Mucosa of stomach (tissue), 1 donor: Measurements from ENCODE around the gene CST11.

Experiments
- H3K27me3 ChIP-seq: one replicate; pipeline ENCODE4 v1.7.0; 2013; ENCODE audit warnings: mild to moderate bottlenecking, low read length; ENCODE audit not compliant: control insufficient read depth, insufficient read depth
- H3K36me3 ChIP-seq: one replicate; pipeline ENCODE4 v1.7.0; 2013; ENCODE audit warnings: low read length; ENCODE audit not compliant: control insufficient read depth, insufficient read depth
- H3K4me1 ChIP-seq: one replicate; pipeline ENCODE4 v1.7.0; 2013; ENCODE audit warnings: mild to moderate bottlenecking, low read length; ENCODE audit not compliant: control insufficient read depth, insufficient read depth
- H3K4me3 ChIP-seq: one replicate; pipeline ENCODE4 v1.7.0; 2013; ENCODE audit warnings: low read length
- H3K9ac ChIP-seq: one replicate; pipeline ENCODE4 v1.7.0; 2013; ENCODE audit warnings: mild to moderate bottlenecking, low read length, moderate library complexity
- H3K9me3 ChIP-seq: one replicate; pipeline ENCODE4 v1.7.0; 2013; ENCODE audit warnings: mild to moderate bottlenecking, low read length, moderate library complexity; ENCODE audit not compliant: control insufficient read depth
- donor health status: Pancreatic carcinoma.

CST11 gene

GRCh38 chr20:23451956-23452487 lies 654 bp downstream of the CST11 start:
- H3K4me1 ChIP-seq, result no peaks in the 10 kb centered on the region
- no peak overlapping the region for H3K4me3 ChIP-seq
- no peak overlapping the region for H3K9ac ChIP-seq
- no peaks in the 10 kb centered on the region for H3K36me3 ChIP-seq
- no peaks in the 10 kb centered on the region for H3K27me3 ChIP-seq
- no peaks in the 10 kb centered on the region for H3K9me3 ChIP-seq

GRCh38 chr20:23450877-23451276 lies 1.8 kb downstream of the CST11 start:
- Histone ChIP-seq H3K27me3 (no peaks in the 10 kb centered on the region), H3K9ac (no peak overlapping the region), H3K4me3 (no peak overlapping the region), H3K9me3 (no peaks in the 10 kb centered on the region), H3K4me1 (no peaks in the 10 kb centered on the region), H3K36me3 (no peaks in the 10 kb centered on the region)

- H3K9me3 ChIP-seq, result no peaks in the 10 kb centered on the region
- no peak overlapping the region for H3K4me3 ChIP-seq
- no peaks in the 10 kb centered on the region for H3K4me1 ChIP-seq
- H3K36me3 ChIP-seq, result no peaks in the 10 kb centered on the region
- no peak overlapping the region for H3K9ac ChIP-seq
- no peaks in the 10 kb centered on the region for H3K27me3 ChIP-seq
Measured at GRCh38 chr20:23449421-23449820, 3.3 kb downstream of the CST11 start.

DNA sequence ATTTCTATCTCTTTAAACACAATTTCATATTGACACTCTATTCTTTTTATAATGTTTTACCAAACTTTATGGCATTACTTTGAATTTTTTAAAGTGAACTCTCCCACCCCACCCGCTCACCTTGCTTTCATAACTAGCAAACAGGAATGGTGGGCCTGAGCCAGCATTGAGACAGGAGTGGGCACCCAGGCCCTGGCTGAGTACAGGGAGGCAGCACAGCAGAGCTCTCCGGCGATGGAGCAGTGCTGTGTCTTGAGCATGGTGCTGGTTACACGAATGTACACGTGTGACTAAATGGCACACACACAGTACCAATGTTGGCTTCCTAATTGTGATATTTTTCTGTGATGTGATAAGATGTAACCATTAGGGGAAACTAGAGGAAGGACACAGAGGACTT lies 4.5 kb downstream of the CST11 start:
- no peaks in the 10 kb centered on the region for H3K9me3 ChIP-seq
- no peaks in the 10 kb centered on the region for H3K4me1 ChIP-seq

DNA sequence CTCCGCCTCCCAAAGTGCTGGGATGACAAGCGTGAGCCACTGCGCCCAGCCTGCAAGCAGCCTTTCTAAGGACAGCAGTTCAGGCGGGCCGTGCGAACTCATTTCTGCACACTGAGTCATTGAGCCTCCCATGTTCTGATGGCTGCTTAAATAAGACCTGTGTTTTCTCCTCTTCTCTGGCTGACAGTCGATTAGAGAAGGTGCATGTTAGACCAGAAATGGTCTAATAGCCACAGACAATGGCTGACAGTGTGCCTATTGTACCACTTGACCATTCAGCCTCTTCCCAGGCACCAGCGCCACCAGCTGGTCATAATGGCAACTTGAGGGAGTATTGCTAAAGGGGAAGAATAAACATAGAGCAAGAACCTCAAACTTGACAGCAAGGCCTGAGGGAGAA lies 6.2 kb downstream of the CST11 start:
- H3K9me3 ChIP-seq, result no peaks in the 10 kb centered on the region
- no peak overlapping the region for H3K4me3 ChIP-seq
- H3K9ac ChIP-seq, result no peak overlapping the region
- no peaks in the 10 kb centered on the region for H3K27me3 ChIP-seq
- H3K36me3 ChIP-seq, result no peaks in the 10 kb centered on the region
- no peaks in the 10 kb centered on the region for H3K4me1 ChIP-seq

More for the DNA sequence above, 4.5 kb downstream of the CST11 start:
- no peak overlapping the region for H3K4me3 ChIP-seq
- H3K27me3 ChIP-seq, result no peaks in the 10 kb centered on the region
- H3K36me3 ChIP-seq, result no peaks in the 10 kb centered on the region
- no peak overlapping the region for H3K9ac ChIP-seq

GRCh38 chr20:23445596-23446217 lies 7.0 kb downstream of the CST11 start:
- Histone ChIP-seq H3K4me3 (no peak overlapping the region), H3K36me3 (no peaks in the 10 kb centered on the region), H3K4me1 (no peaks in the 10 kb centered on the region), H3K27me3 (no peaks in the 10 kb centered on the region), H3K9me3 (no peaks in the 10 kb centered on the region), H3K9ac (no peak overlapping the region)

DNA sequence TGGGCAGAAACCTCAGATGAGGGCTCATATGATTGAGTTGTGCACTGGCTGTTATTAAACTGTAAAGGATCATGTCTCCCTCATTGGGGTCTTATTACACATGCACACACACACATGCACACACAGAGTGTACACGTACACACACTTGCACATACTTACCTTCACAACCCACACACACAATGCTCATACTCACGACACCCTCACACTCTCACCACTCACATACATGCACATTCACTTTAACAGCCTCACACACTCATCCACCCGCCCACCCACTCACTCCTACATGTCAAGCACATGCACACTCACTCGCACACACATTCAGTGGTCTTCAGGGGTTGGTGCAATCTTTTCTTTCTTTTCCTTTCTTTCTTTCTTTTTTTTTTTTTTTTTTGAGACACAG lies 7.8 kb downstream of the CST11 start:
- H3K4me1 ChIP-seq, result no peaks in the 10 kb centered on the region
- no peaks in the 10 kb centered on the region for H3K9me3 ChIP-seq
- H3K9ac ChIP-seq, result no peak overlapping the region
- no peaks in the 10 kb centered on the region for H3K36me3 ChIP-seq
- H3K4me3 ChIP-seq, result no peak overlapping the region
- no peaks in the 10 kb centered on the region for H3K27me3 ChIP-seq

GRCh38 chr20:23442436-23442835 lies 10.2 kb downstream of the CST11 start:
- H3K9me3 ChIP-seq, result no peaks in the 10 kb centered on the region
- no peaks in the 10 kb centered on the region for H3K27me3 ChIP-seq
- H3K9ac ChIP-seq, result no peak overlapping the region
- no peaks in the 10 kb centered on the region for H3K4me1 ChIP-seq
- no peak overlapping the region for H3K4me3 ChIP-seq
- no peaks in the 10 kb centered on the region for H3K36me3 ChIP-seq

DNA sequence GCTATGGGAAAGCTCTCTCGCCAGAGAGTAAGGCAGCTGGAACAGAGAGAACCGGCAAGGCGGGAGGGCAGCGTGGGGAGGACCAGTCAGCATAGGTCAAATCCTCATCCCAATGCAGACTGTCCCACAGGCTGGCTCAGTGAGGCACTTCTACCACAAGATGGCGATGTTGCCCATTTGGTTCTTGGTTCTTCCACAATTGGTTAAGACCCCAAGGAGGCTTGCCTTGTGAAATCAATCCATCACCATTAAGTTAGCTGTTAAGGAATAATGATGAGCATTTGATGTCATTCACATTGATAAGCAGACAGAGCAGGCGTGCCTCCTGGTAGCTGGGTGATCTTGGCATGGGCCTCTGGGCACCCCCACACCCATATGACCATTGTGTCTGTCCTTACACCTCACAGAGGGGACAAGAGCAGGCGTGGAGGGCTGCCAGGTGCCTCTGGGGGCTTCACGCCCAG lies 10.8 kb downstream of the CST11 start:
- H3K27me3 ChIP-seq, result no peaks in the 10 kb centered on the region
- peaks cover 2% of the 10 kb centered on the region for H3K4me1 ChIP-seq
- H3K9ac ChIP-seq, result no peak overlapping the region
- no peak overlapping the region for H3K4me3 ChIP-seq
- no peaks in the 10 kb centered on the region for H3K9me3 ChIP-seq
- no peaks in the 10 kb centered on the region for H3K36me3 ChIP-seq

DNA sequence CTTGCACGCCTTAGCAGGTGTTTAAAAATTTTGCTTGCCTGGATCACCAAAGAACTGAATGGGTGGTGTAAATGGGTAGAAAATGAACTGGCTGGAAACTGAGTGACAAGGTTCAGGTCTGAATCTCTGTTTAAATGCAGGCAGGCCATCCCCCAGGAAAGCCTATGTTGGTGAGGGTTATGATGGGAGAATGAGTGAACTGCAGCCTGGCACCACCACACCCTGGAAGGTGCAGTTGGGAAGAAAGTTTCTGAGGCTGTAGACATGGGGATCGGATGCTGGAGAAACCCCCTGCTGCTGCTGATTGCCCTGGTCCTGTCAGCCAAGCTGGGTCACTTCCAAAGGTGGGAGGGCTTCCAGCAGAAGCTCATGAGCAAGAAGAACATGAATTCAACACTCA lies 12.7 kb downstream of the CST11 start:
- no peaks in the 10 kb centered on the region for H3K36me3 ChIP-seq
- H3K9me3 ChIP-seq, result no peaks in the 10 kb centered on the region
- H3K27me3 ChIP-seq, result no peaks in the 10 kb centered on the region
- no peak overlapping the region for H3K9ac ChIP-seq
- H3K4me3 ChIP-seq, result no peak overlapping the region
- peaks cover 15% of the 10 kb centered on the region for H3K4me1 ChIP-seq

DNA sequence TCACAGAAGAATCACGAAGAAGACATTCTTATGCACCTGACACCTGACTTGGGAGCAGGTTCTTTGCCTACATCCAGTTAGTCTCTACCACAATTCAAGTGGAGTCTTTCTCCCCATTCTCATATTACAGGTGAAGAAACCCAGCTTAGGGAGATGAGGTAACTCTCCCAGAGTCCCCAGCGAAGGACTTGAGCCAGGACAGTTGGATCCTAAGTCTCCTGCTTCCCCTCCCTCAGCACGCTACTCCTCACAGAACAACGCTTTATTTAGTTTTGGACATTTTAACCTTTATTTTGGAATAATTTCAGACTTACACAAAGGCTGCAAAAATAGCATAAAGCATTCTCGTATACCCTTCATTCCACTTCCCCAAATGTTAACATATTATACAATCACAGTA lies 14.0 kb downstream of the CST11 start:
- H3K9me3 ChIP-seq, result no peaks in the 10 kb centered on the region
- H3K9ac ChIP-seq, result no peak overlapping the region
- H3K36me3 ChIP-seq, result no peaks in the 10 kb centered on the region
- H3K4me3 ChIP-seq, result no peak overlapping the region
- peaks cover 15% of the 10 kb centered on the region for H3K4me1 ChIP-seq
- no peaks in the 10 kb centered on the region for H3K27me3 ChIP-seq

DNA sequence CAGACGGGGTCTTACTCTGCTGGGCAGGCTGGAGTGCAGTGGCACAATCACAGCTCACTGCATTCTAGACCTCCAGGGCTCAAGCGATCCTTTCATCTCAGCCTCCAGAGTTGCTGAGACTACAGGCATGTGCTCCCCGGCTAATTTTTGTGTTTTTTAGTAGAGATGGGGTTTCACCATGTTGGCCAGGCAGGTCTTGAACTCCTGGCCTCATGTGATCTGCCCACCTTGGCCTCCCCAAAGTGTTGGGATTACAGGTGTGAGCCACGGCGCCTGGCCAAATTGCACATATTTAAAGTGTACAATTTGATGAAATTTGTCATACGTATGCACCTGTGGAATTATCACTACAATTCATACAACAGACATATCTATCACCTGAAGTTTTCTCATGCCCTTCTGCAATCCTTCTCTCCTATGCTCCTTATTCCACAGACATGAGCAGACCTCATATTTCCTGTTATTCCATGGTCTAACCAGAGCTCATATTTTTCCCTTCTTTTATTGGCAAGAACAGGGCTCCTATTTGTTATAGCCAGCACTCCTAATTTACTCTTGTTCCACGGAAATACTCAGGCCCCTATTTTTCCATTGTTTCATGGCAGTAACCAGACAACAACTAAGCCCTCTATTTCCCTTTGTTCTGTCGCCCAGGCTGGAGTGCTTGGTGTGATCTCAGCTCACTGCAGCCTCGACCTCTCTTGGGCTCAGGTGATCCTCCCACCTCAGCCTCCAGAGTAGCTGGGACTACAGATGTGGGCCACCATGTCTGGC lies 15.4 kb downstream of the CST11 start:
- Histone ChIP-seq H3K9me3 (no peaks in the 10 kb centered on the region), H3K4me3 (no peak overlapping the region), H3K36me3 (no peaks in the 10 kb centered on the region), H3K27me3 (no peaks in the 10 kb centered on the region), H3K9ac (no peak overlapping the region), H3K4me1 (peaks cover 15% of the 10 kb centered on the region)
